Immature natural killer cell (primary cell): ENCODE results near the gene OPN1LW. TPM values are rescaled to one million over a fixed set of nuclear protein-coding genes. Genes with fewer than 3 reads are reported as not detected.
"Not testable (repeated sequence)": the region's sequence is repeated elsewhere in the genome, so short reads cannot be mapped to it uniquely, and the experiment has no call there.

Experiments used
- DNase-seq, 3 donors: peaks; one replicate each; pipeline ENCODE4 v3.0.0; 2022; ENCODE audit warnings: mixed read lengths in 1 of 3
- H3K27ac Mint-ChIP-seq, 6 donors: one replicate each; pipeline ENCODE4 v1.8.0; 2020; ENCODE audit warnings: mixed read lengths in 6 of 6, mild to moderate bottlenecking in 5 of 6, inconsistent platforms in 4 of 6, moderate library complexity in 3 of 6
- H3K27me3 Mint-ChIP-seq, 3 donors: one replicate each; pipeline ENCODE4 v1.8.0; 2020 to 2021; ENCODE audit warnings: low read depth in 3 of 3, mild to moderate bottlenecking in 3 of 3, mixed read lengths in 3 of 3, moderate library complexity in 3 of 3, inconsistent platforms in 1 of 3
- H3K36me3 Mint-ChIP-seq, 3 donors: one replicate each; pipeline ENCODE4 v1.8.0; 2020; ENCODE audit warnings: mixed read lengths in 3 of 3, inconsistent platforms in 2 of 3, mild to moderate bottlenecking in 2 of 3
- H3K4me1 Mint-ChIP-seq, 2 donors: one replicate each; pipeline ENCODE4 v1.8.0; 2020; ENCODE audit warnings: inconsistent platforms in 2 of 2, mild to moderate bottlenecking in 2 of 2, mixed read lengths in 2 of 2, moderate library complexity in 1 of 2
- H3K4me3 Mint-ChIP-seq, 5 donors: one replicate each; pipeline ENCODE4 v1.8.0; 2020; ENCODE audit warnings: mild to moderate bottlenecking in 5 of 5, mixed read lengths in 5 of 5, inconsistent platforms in 3 of 5, moderate library complexity in 3 of 5
- H3K9me3 Mint-ChIP-seq, 6 donors: one replicate each; pipeline ENCODE4 v1.8.0; 2020; ENCODE audit warnings: mild to moderate bottlenecking in 6 of 6, mixed read lengths in 6 of 6, inconsistent platforms in 4 of 6, moderate library complexity in 3 of 6
- polyA plus RNA-seq, 3 donors: library from polyadenylated mRNA; unstranded; fragments of 300-500 nt; fragmentation: Illumina TruSeq; gene quantifications; one replicate each; pipeline ENCODE4 v1.2.3, GENCODE V29; 2021

Gene OPN1LW
- polyA plus RNA-seq = not detected

DNA sequence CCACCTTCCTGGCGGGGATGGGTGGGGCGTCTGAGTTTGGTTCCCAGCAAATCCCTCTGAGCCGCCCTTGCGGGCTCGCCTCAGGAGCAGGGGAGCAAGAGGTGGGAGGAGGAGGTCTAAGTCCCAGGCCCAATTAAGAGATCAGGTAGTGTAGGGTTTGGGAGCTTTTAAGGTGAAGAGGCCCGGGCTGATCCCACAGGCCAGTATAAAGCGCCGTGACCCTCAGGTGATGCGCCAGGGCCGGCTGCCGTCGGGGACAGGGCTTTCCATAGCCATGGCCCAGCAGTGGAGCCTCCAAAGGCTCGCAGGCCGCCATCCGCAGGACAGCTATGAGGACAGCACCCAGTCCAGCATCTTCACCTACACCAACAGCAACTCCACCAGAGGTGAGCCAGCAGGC, at the start of gene OPN1LW:
Gene OPN1LW, plus strand, starts transcription at position 234 of the 400 bp plus-strand sequence. Its CDS starts 41 bp downstream, at position 275.
- H3K4me3 Mint-ChIP-seq, H3K4me1 Mint-ChIP-seq, DNase-seq, H3K9me3 Mint-ChIP-seq, H3K36me3 Mint-ChIP-seq, H3K27me3 Mint-ChIP-seq: not testable (repeated sequence)
- H3K27ac Mint-ChIP-seq = peak within 1 kb of the TSS in 1 of 6 donors; percentile 2

DNA sequence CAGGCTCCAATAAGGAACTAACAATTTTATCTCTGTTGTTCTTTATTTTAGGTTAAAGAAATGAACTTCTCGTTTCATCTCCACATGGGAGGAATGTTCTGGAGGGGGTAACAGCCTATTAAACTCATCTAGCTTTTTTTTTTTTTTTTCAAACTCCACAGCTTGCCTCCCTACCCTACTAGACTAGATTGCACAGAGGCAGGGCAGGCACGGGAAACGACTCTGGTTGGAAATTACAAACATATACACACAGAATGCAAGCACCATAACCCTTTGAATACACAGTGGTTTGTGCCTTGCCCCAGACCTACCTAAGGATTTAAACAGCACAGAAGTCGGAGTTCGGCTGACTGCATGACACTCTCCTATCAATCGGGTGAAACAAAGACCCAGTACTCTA, 49.2 kb upstream of the OPN1LW start:
- Mint-ChIP-seq H3K4me1 (peaks cover 65 to 69% of the 10 kb centered on the region in 2 donors), H3K9me3 (no peaks in the 10 kb centered on the region), H3K36me3 (no peaks in the 10 kb centered on the region), H3K27me3 (peaks cover 6 to 17% (median 9%) of the 10 kb centered on the region in 3 donors), H3K27ac (peak overlapping the region; percentile 31 to 98 (median 94)), H3K4me3 (peak overlapping the region; percentile 89 to 97 (median 95))
- DNase-seq = no peak

DNA sequence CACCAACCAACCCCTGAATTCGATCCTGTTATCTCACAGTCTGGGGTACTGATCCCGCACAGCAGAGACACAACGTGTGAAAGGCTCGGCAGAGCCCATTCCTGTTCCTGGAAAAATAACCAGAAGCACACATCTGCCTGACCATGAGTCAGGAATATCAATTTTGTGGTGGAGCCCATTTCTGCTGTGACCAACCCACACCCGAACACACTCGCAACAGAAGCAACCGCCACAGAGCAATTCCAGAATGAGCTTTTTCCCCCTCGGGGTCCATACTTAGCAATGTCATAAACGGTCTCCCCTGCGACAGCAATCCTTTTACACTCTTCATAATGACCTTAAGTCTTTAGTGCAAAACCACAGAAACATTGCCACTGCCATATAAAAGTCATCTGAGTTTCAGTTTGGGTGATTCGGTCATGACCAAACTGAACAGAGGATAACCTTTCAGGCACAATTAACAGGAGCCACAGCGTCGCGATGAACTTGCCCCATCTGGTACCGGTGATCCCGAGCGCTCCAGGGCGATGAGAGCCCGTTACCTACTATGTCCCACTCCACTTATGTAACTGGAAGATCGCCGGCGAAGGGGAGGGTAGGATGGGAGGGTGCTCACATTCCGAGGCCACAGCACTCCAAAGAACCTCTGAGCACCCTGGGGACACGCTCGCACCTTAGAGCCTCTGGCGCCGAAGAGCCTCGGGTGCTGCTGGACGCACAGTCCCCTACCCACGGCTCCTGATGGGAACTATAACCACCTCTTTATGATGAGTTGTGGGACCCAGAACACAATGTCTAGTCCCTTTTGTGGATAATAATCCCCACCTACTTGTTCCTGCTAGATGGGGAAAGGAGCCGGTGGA, 47.7 kb upstream of the OPN1LW start:
- H3K27me3 Mint-ChIP-seq = peaks cover 5 to 26% (median 11%) of the 10 kb centered on the region in 3 donors
- H3K4me3 Mint-ChIP-seq = peak overlapping the region; percentile 89 to 97 (median 95)
- no peaks in the 10 kb centered on the region for H3K36me3 Mint-ChIP-seq
- DNase-seq = peak; percentile 35 to 49 (median 36)
- H3K9me3 Mint-ChIP-seq = peaks cover 0 to 2% (median 0%) of the 10 kb centered on the region in 6 donors
- peak overlapping the region; percentile 77 to 98 (median 94) for H3K27ac Mint-ChIP-seq
- peaks cover 55 to 61% of the 10 kb centered on the region in 2 donors for H3K4me1 Mint-ChIP-seq

DNA sequence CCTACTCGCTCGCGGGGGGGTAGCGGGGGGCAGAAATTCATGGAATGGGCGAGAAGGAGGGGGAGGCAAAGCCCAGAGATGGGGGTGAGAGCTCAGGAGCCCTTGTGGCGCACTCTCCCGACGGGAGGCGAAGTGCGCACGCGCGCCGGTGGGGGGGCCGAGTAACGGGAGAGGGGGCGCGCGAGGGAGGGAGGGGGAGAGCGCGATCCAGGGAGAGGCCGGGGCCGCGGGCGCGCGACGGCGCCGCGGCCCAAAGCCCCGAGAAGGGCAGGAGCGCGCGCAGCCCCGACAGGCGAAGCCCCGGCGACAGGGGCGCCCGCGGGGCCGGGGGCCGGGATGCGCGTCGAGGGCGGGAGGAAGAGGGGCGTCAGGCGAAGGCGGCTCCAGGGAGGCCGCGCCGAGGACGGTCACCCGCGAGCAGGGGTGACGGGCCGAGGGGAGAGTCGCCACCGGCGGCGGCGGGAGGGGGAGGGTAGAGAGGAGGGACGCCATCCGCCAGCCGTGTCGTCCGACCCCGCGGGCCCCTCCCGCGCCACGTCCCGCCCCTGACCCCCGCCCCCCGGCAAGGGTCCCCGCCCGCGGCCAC, 46.9 kb upstream of the OPN1LW start:
- H3K4me3 Mint-ChIP-seq = peak overlapping the region; percentile 89 to 97 (median 95)
- H3K4me1 Mint-ChIP-seq = peaks cover 49 to 54% of the 10 kb centered on the region in 2 donors
- peak overlapping the region; percentile 77 to 98 (median 94) for H3K27ac Mint-ChIP-seq
- peak; percentile 68 to 72 (median 69) for DNase-seq
- peaks cover 7 to 28% (median 11%) of the 10 kb centered on the region in 3 donors for H3K27me3 Mint-ChIP-seq
- H3K36me3 Mint-ChIP-seq = no peaks in the 10 kb centered on the region
- peaks cover 0 to 2% (median 0%) of the 10 kb centered on the region in 6 donors for H3K9me3 Mint-ChIP-seq

DNA sequence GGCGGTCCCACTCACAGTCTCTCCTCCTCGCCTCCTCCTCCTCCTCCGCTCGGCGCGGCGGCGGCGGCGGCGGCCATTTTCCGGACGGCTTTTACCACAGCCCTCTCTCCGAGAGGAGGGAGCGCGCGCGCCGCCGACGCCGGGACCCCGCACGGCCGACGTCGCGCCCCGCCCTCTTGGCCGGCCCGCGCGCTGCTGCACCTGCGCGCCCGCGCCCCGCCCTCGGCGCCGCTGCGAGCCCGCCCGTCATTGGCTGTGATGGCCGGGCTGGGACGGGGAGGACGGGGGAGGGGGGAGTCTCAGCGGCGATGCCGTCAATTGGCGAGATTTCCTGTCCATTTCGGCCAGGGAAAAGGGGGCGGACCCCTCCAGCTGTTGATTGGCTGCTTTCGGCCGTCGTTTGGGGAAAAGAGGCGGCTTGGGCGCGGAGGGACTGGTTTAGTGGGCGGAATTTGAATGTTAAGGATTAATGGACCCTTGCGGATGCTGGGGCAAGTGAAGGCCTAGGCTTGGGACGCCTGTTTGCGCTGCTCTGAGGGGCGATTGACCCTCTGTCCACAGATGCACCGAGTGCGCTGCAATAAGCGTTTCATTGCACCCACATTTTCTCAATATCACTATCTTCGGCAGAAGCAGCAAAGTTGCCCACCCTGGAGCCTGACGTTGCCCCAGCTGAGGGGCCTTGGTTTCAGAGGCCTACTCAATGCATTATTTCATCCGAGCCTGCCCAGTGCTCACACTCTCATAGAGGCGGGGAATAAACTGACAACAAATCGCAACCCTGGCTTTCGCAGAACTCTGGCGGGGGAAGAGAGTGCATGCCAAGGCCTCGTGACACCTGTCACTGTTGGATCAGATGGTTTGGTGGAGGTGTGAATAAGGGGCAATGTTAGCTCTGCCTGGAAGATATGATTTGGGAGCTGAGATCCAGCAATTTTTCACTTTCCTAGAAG, 46.2 kb upstream of the OPN1LW start, which contains the start of gene MECP2:
Gene MECP2, minus strand, starts transcription at position 129 of the 953 bp plus-strand sequence.
- H3K27ac Mint-ChIP-seq = peak within 1 kb of the TSS; percentile 87 to 98 (median 94)
- peak within 1 kb of the TSS; percentile 89 to 97 (median 95) for H3K4me3 Mint-ChIP-seq
- H3K9me3 Mint-ChIP-seq = peaks cover 0 to 2% (median 0%) of the 10 kb centered on the region in 6 donors
- no peaks in the 10 kb centered on the region for H3K36me3 Mint-ChIP-seq
- peak; percentile 88 to 93 (median 91) for DNase-seq
- H3K4me1 Mint-ChIP-seq = peaks cover 42 to 46% of the 10 kb centered on the region in 2 donors
- H3K27me3 Mint-ChIP-seq = peaks cover 8 to 27% (median 11%) of the 10 kb centered on the region in 3 donors

DNA sequence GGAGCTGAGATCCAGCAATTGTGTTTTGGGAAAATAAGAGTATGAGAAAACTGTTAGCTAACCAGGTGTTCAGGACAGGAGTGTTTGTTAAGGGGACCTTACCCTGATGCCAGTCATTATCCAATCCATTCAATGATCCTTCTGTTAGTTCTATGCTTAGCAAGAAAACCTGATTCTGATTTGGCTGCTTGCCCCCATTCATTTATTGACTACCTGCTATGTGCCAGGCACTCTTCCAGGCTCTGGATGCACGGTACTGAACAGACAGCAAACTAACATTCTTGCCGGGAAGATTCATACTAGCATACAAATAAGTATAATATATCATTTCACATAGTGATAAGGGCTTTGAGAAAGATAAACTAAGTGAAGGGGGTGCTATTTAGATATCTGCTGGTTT, 45.5 kb upstream of the OPN1LW start:
- Mint-ChIP-seq H3K4me3 (peak overlapping the region; percentile 81 to 84 (median 82)), H3K36me3 (no peaks in the 10 kb centered on the region), H3K4me1 (peaks cover 36 to 41% of the 10 kb centered on the region in 2 donors), H3K9me3 (peaks cover 0 to 2% (median 0%) of the 10 kb centered on the region in 6 donors), H3K27me3 (peaks cover 8 to 27% (median 11%) of the 10 kb centered on the region in 3 donors), H3K27ac (peak overlapping the region; percentile 87 to 94 (median 92))
- DNase-seq = no peak

DNA sequence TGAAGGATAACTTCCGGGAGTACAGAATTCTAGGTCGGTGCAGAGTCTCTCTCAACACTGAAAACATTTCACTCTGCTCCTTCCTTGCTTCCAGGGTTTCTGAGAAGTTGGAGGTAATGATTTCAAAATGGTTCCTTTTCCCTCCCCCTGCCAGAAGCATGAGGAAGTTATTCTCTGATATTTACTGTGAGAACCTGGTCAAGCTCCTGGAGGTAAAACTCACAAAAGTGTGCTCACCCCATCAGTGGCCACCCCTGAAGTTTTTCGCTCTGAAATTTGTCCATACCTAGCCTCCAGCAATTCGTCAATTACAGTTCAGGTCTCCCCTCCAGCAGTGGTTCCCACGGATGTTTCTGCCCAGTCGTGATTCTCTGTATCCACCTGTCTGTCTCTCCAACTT, 30.3 kb upstream of the OPN1LW start:
- H3K4me3 Mint-ChIP-seq = no peak overlapping the region
- no peaks in the 10 kb centered on the region for H3K36me3 Mint-ChIP-seq
- no peak overlapping the region for H3K27ac Mint-ChIP-seq
- H3K9me3 Mint-ChIP-seq = no peaks in the 10 kb centered on the region
- peaks cover 0 to 2% of the 10 kb centered on the region in 2 donors for H3K4me1 Mint-ChIP-seq
- DNase-seq = no peak
- H3K27me3 Mint-ChIP-seq = peaks cover 0 to 12% (median 2%) of the 10 kb centered on the region in 3 donors

DNA sequence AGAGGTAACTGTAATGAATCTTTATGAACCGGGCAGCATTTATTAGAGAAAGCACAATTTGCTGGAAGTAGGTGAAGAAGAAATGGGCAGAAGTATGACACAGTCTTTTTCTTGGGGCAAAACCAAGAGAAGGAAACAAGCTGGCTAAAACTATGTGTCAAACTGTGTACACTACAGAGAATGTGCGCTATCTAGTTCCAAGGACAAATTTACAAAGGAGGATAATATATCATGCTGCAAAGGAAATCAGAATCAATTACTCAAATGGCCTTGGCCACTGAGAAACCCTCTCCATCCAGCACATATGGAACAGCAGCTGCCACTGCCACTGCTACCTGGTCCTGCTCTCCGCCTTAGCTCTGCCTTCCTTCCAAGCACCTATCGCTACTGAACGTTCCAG, 29.4 kb upstream of the OPN1LW start:
- no peaks in the 10 kb centered on the region for H3K9me3 Mint-ChIP-seq
- peak overlapping the region in 5 of 6 donors; percentile 44 to 96 (median 57) for H3K27ac Mint-ChIP-seq
- peak overlapping the region in 2 of 5 donors; percentile 8 to 69 for H3K4me3 Mint-ChIP-seq
- H3K36me3 Mint-ChIP-seq = no peaks in the 10 kb centered on the region
- DNase-seq = no peak
- peaks cover 0 to 10% (median 2%) of the 10 kb centered on the region in 3 donors for H3K27me3 Mint-ChIP-seq
- peaks cover 0 to 2% of the 10 kb centered on the region in 2 donors for H3K4me1 Mint-ChIP-seq

DNA sequence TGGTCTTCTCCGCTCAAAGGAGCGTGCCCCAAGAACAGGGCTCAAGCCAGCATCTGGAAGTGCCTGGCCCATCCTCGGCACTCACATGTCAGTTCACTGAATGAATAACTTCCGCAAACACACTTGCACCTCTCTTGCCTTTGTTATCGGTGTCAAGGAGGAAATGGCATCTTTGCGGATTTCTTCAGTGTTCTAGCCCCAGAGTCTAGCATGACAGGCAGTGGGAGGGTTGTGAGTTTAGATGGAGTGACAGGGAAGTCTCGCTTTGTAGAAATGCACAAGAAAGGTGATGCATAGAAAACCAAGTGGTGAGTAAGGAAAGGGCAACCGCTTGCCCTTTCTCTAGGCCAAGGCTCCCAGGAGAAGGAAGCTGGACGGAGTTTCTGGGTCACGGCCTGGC, 29.0 kb upstream of the OPN1LW start:
- Mint-ChIP-seq H3K27me3 (peaks cover 0 to 10% (median 2%) of the 10 kb centered on the region in 3 donors), H3K36me3 (no peaks in the 10 kb centered on the region)
- DNase-seq = peak in 1 of 3 donors; percentile 39

DNA sequence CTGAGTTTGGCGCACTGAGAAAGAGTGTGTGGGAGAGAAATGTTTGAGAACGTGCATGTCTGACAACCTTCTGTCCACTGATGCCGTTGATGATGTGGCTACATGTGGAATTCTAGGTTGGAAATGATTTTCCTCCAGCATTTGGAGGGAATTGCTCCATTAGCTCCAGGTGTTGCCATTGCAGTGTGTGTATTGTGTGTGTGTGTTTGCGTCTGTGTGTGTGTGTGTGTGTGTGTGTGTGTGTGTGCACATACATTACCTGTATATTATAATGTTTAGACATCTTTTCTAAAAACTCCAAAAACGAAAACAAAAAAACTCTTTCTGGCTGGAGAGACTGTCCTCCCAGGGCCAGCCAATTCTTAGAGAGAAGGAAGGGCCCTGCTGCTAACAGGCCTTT, 28.3 kb upstream of the OPN1LW start:
- H3K9me3 Mint-ChIP-seq = no peaks in the 10 kb centered on the region
- H3K27me3 Mint-ChIP-seq = peaks cover 0 to 10% (median 2%) of the 10 kb centered on the region in 3 donors
- peaks cover 0 to 2% of the 10 kb centered on the region in 2 donors for H3K4me1 Mint-ChIP-seq
- H3K4me3 Mint-ChIP-seq = no peak overlapping the region
- H3K36me3 Mint-ChIP-seq = no peaks in the 10 kb centered on the region
- no peak for DNase-seq
- peak overlapping the region in 3 of 6 donors; percentile 17 to 82 (median 55) for H3K27ac Mint-ChIP-seq

More for the DNA sequence above, 29.0 kb upstream of the OPN1LW start:
- H3K4me1 Mint-ChIP-seq = peaks cover 0 to 2% of the 10 kb centered on the region in 2 donors
- peak overlapping the region in 5 of 6 donors; percentile 44 to 96 (median 57) for H3K27ac Mint-ChIP-seq
- peak overlapping the region in 2 of 5 donors; percentile 8 to 69 for H3K4me3 Mint-ChIP-seq
- no peaks in the 10 kb centered on the region for H3K9me3 Mint-ChIP-seq

DNA sequence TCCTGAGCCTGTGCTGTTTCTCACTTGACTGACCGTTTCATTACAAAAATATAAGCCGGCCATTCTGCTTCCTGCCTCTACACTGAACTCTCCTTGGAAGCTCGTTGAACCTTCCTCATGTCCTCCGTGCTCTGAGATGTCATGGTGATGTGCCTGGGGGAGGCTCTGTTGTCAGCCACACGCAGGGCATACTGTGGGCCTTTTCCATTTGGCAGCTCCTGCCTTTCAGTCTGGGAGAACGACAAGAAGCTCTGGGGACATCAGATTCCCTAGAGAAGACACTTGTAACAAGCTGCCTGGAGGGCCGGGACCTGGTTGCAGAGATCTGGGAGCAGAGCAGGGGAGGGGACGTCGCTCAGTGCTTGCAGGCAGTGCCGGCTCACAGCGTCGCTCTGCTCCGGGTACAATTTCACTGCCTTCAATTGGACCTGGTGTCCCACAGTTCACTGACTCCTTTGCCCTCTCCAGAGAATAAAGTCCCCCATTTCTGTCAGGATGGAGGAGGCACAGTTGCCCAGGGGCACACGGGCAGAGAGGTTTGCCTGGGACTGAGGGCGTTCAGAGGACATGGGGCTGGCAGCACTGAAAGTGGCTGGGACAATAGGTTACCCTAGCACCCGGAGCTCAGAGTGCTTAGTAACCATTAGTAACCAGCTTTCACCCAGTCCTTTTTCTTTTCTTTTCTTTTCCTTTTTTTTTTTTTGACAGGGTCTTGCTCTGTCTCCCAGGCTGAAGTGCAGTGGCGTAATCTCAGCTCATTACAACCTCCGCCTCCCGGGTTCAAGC, 27.4 kb upstream of the OPN1LW start:
- Mint-ChIP-seq H3K4me3 (no peak overlapping the region), H3K27me3 (peaks cover 0 to 8% (median 0%) of the 10 kb centered on the region in 3 donors), H3K36me3 (no peaks in the 10 kb centered on the region), H3K27ac (peak overlapping the region in 2 of 6 donors; percentile 21 to 76), H3K4me1 (peaks cover 2 to 3% of the 10 kb centered on the region in 2 donors), H3K9me3 (no peaks in the 10 kb centered on the region)
- DNase-seq = no peak

DNA sequence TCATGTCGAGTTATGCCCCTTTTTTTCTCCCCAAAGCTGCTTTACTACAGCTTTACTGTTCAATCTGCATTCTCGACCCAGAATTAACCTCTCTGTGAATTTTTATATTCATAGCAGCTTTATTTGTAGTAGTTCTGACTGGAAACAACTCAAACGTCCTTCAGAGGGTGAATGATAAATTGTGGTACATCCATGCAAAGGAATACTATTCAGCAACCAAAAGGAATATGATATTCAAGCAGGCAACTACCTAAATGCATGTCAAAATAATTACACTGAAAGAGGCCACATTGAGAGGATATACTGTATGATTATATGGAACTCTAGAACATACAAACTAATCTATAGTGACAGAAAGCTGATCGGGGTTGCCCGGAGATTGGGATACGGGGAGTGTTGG, 26.5 kb upstream of the OPN1LW start:
- Mint-ChIP-seq H3K4me1 (peaks cover 8 to 12% of the 10 kb centered on the region in 2 donors), H3K27me3 (peaks cover 0 to 8% (median 0%) of the 10 kb centered on the region in 3 donors), H3K27ac (peak overlapping the region in 1 of 6 donors; percentile 36), H3K36me3 (no peaks in the 10 kb centered on the region), H3K9me3 (no peaks in the 10 kb centered on the region), H3K4me3 (no peak overlapping the region)
- DNase-seq = no peak
